GM23338 (cell line): ENCODE data around the gene SLC23A2.

Source experiments
- CTCF ChIP-seq, 2 experiments: fragments of 200-600 bp in 1 of 2; sonication (generic) in 1 of 2; conservative IDR thresholded peaks; 2 replicates each; pipeline versions ENCODE4 v1.5.1 to v1.6.1; 2016 to 2017; ENCODE audit warnings: antibody characterized with exemption in 2 of 2, low read depth in 2 of 2, mild to moderate bottlenecking in 2 of 2, moderate library complexity in 1 of 2
- EZH2 ChIP-seq: fragments of 200-600 bp; sonication (generic); IDR thresholded peaks from one replicate; pipeline ENCODE4 v1.8.0; 2017; ENCODE audit warnings: antibody characterized with exemption, mild to moderate bottlenecking, low read depth; ENCODE audit not compliant: unreplicated experiment
- EZH2phosphoT487 ChIP-seq: fragments of 200-600 bp; sonication (generic); IDR thresholded peaks from one replicate; pipeline ENCODE4 v1.8.1; 2018; ENCODE audit warnings: antibody characterized with exemption; ENCODE audit not compliant: unreplicated experiment
- JUNB ChIP-seq: IDR thresholded peaks from one replicate; pipeline ENCODE4 v1.6.1; 2016; ENCODE audit warnings: antibody characterized with exemption; ENCODE audit not compliant: unreplicated experiment
- POLR2AphosphoS5 ChIP-seq: IDR thresholded peaks from 2 replicates; pipeline ENCODE4 v1.6.1; 2016; ENCODE audit warnings: antibody characterized with exemption, low read depth
- REST ChIP-seq: IDR thresholded peaks from one replicate; pipeline ENCODE4 v1.6.1; 2018; ENCODE audit warnings: antibody characterized with exemption; ENCODE audit not compliant: unreplicated experiment

- TF ChIP-seq CTCF (conservative IDR thresholded peaks at IDR 0.05; ENCODE audit: low read depth in 2 of 2): no peak
- no peak for TF ChIP-seq EZH2phosphoT487
- no peak for TF ChIP-seq JUNB
- no peak for TF ChIP-seq EZH2
- no peak for TF ChIP-seq POLR2AphosphoS5
- no peak for TF ChIP-seq REST
Observed at GRCh38 chr20:4891997-4892396, 109.3 kb downstream of the SLC23A2 start.
